Skeletal muscle satellite cell (primary cell): ENCODE measurements around the gene MRLN.
"Not testable (repeated sequence)": the region's sequence is repeated elsewhere in the genome, so short reads cannot be mapped to it uniquely, and the experiment has no call there.

ENCODE experiments used
- H3K27me3 ChIP-seq: 2 replicates; pipeline ENCODE4 v1.7.0; 2013; ENCODE audit warnings: low read length; ENCODE audit not compliant: control insufficient read depth, insufficient read depth
- H3K36me3 ChIP-seq: 2 replicates; pipeline ENCODE4 v1.7.0; 2013; ENCODE audit warnings: mild to moderate bottlenecking, control low read depth, low read length; ENCODE audit not compliant: insufficient read depth
- H3K4me1 ChIP-seq: 2 replicates; pipeline ENCODE4 v1.7.0; 2013; ENCODE audit warnings: low read length; ENCODE audit not compliant: control insufficient read depth, insufficient read depth
- H3K4me2 ChIP-seq: 2 replicates; pipeline ENCODE4 v1.7.0; 2013; ENCODE audit warnings: mild to moderate bottlenecking, low read length
- H3K4me3 ChIP-seq: 2 replicates; pipeline ENCODE4 v1.7.0; 2013; ENCODE audit warnings: low read length
- H3K9ac ChIP-seq: 2 replicates; pipeline ENCODE4 v1.7.0; 2013; ENCODE audit warnings: mild to moderate bottlenecking, low read depth, low read length, moderate library complexity
- H3K9me3 ChIP-seq: replicated peaks from 2 replicates; pipeline ENCODE4 v1.7.0; 2013; ENCODE audit warnings: mild to moderate bottlenecking, control low read depth, low read length

MRLN gene

DNA sequence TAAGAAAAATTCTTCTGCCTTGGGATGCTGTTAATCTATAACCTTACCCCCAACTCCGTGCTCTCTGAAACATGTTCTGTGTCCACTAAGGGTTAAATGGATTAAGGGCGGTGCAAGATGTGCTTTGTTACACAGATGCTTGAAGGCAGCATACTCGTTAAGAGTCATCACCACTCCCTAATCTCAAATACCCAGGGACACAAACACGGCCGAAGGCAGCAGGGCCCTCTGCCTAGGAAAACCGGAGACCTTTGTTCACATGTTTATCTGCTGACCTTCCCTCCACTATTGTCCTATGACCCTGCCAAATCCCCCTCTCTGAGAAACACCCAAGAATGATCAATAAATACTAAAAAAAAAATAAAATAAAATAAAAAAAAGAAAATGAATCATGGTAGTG, 8.5 kb downstream of the MRLN start:
- not testable (repeated sequence) for H3K9ac ChIP-seq, H3K9me3 ChIP-seq, H3K4me1 ChIP-seq

DNA sequence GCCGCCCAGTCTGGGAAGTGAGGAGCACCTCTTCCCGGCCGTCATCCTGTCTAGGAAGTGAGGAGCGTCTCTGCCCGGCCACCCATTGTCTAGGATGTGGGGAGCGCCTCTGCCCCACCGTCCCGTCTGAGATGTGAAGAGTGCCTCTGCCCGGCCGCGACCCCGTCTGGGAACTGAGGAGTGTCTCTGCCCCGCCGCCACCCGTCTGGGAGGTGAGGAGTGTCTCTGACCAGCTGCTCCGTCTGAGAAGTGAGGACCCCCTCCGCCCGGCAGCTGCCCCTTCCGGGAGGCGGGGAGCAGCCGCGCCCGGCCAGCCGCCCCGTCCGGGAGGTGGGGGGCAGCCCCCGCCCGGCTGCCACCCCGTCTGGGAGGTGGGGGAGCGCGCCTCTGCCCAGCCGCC, 9.1 kb downstream of the MRLN start:
- not testable (repeated sequence) for H3K4me2 ChIP-seq, H3K36me3 ChIP-seq, H3K27me3 ChIP-seq, H3K9me3 ChIP-seq, H3K4me1 ChIP-seq, H3K9ac ChIP-seq, H3K4me3 ChIP-seq

More for the DNA sequence above, 8.5 kb downstream of the MRLN start:
- not testable (repeated sequence) for H3K36me3 ChIP-seq, H3K27me3 ChIP-seq, H3K4me2 ChIP-seq, H3K4me3 ChIP-seq

DNA sequence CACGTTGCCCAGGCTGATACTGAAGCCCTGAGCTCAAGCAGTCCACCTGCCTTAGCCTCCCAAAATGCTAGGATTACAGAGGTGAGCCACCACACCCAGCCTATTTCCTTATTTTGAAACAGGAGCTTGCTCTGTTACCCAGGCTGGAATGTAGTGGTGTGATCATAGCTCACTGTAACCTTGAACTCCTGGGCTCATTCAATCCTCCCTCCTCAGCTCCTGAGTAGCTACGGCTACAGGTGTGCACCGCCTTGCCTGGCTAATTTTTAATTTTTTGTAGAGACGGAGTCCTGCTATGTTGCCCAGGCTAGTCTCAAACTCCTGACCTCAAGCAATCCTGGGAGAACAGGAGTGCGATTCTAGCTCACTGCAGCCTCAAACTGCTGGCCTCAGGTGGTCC, 11.7 kb downstream of the MRLN start:
- Histone ChIP-seq H3K4me1 (no peaks in the 10 kb centered on the region), H3K36me3 (no peaks in the 10 kb centered on the region), H3K9me3 (no peaks in the 10 kb centered on the region), H3K4me3 (no peak overlapping the region), H3K9ac (no peak overlapping the region), H3K4me2 (no peak overlapping the region), H3K27me3 (peaks cover 4% of the 10 kb centered on the region)

DNA sequence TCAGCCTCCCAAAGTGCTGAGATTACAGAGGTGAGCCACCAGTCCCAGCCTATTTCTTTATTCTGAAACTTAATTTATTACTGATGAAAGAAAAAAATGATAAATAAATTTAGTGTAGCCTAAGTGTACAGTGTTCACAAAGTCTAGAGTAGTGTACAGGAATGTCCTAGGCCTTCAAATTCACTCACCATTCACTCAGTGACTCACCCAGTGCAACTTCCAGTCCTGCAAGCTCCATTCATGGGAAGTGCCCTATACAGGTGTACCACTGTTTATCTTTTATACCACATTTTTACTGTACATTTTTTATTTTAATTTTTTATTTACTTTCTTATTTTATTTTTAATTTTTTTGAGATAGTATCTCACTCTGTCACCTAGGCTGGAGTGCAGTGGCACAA, 12.2 kb downstream of the MRLN start:
- no peak overlapping the region for H3K4me3 ChIP-seq

DNA sequence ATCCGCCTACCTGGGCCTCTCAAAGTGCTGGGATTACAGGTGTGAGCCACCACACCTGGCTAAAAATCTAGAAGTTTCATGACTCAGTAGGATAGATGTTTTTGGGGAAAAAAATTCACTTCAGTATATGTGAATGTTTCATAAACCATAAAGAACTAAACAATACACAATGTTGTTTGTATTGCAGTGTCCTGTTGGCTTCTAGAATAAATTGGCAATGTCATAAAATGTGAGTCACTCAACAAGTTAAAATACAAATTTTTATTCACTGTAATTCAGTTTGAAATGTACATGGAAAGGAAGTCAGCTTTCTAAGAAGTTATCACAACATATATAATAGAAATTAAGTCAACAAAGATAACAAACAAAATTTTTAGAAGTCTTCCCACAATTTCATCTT, 16.5 kb downstream of the MRLN start:
- no peak overlapping the region for H3K9ac ChIP-seq

More for the DNA sequence above, 12.2 kb downstream of the MRLN start:
- peaks cover under 1% of the 10 kb centered on the region for H3K27me3 ChIP-seq
- no peaks in the 10 kb centered on the region for H3K4me1 ChIP-seq
- no peaks in the 10 kb centered on the region for H3K9me3 ChIP-seq
- H3K9ac ChIP-seq, result no peak overlapping the region
- H3K36me3 ChIP-seq, result no peaks in the 10 kb centered on the region
- no peak overlapping the region for H3K4me2 ChIP-seq

DNA sequence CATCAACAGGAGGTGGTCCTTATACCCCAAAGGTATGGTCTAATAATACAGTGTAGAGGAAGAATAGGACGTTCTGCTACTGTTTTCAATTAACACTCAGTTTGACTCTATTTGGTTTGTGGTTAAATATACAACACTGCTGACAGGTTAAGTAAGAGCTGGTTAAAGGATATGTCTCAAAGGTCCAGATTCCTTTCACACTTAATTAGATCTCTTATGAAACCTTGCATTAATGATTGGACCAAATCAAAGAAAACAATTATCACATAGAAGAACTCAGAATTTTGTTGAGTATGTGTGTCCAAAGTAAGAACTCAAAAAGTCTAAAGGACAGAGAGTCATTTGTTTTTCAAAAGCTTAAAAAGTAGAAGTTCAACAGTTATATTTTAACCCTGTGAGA, 18.0 kb downstream of the MRLN start:
- Histone ChIP-seq H3K36me3 (no peaks in the 10 kb centered on the region), H3K4me2 (no peak overlapping the region), H3K4me1 (no peaks in the 10 kb centered on the region), H3K9ac (no peak overlapping the region), H3K4me3 (no peak overlapping the region), H3K27me3 (peaks cover 3% of the 10 kb centered on the region), H3K9me3 (no peaks in the 10 kb centered on the region)

More for the DNA sequence above, 16.5 kb downstream of the MRLN start:
- Histone ChIP-seq H3K4me3 (no peak overlapping the region), H3K27me3 (peaks cover 3% of the 10 kb centered on the region), H3K9me3 (no peaks in the 10 kb centered on the region), H3K4me2 (no peak overlapping the region), H3K4me1 (no peaks in the 10 kb centered on the region), H3K36me3 (no peaks in the 10 kb centered on the region)

DNA sequence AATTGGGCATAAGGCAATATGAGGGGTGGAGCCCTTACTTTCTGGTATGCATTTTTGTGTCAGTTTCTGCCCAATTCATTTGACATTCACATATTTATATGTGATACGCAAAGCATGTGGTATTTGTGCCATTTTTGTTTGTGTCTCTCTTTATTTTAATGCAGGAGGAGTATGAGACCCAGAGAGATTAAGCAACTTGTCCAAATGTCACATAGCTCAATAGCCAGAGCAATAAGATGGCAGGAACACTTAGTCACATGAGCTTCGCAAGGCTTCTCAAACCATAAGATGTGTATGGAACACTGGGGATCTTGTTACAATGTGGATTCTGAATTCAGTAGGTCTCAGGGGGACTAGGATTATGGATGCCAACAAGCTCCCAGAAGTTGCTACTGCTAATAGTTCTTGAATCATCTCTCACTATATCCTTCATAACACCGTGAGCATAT, 19.2 kb downstream of the MRLN start:
- no peaks in the 10 kb centered on the region for H3K4me1 ChIP-seq
- no peak overlapping the region for H3K4me3 ChIP-seq
- peaks cover 3% of the 10 kb centered on the region for H3K27me3 ChIP-seq
- no peak overlapping the region for H3K4me2 ChIP-seq
- H3K9me3 ChIP-seq, result no peaks in the 10 kb centered on the region
- no peak overlapping the region for H3K9ac ChIP-seq
- no peaks in the 10 kb centered on the region for H3K36me3 ChIP-seq

DNA sequence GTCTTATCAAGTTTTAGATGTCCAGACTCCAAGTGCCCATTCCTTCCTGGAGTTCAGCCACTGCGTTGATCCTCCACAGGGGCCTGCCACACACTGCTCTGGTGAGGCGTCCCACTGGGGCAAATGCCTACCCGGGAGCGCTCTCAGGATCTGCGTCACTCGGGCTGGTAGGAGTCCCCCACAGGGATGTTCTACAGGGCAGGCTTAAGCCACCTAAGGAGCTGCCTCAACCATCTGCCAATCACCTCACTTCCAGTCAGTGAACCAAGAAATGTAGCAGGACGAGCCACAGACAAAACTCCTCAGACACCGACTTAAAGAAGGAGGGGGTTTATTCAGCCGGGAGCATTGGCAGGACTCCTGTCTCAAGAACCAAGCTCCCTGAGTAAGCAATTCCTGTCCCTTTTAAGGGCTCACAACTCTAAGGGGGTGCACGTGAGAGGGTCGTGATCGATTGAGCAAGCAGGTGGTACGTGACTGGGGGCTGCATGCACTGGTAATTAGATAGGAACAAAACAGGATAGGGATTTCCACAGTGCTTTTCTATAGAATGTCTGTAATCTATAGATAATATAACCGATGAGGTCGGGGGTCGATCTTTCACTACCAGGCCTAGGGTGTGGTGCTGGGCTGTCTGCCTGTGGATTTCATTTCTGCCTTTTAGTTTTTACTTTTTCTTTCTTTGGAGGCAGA, 19.8 kb downstream of the MRLN start:
- not testable (repeated sequence) for H3K9me3 ChIP-seq, H3K4me2 ChIP-seq, H3K9ac ChIP-seq, H3K4me3 ChIP-seq, H3K36me3 ChIP-seq, H3K4me1 ChIP-seq, H3K27me3 ChIP-seq

DNA sequence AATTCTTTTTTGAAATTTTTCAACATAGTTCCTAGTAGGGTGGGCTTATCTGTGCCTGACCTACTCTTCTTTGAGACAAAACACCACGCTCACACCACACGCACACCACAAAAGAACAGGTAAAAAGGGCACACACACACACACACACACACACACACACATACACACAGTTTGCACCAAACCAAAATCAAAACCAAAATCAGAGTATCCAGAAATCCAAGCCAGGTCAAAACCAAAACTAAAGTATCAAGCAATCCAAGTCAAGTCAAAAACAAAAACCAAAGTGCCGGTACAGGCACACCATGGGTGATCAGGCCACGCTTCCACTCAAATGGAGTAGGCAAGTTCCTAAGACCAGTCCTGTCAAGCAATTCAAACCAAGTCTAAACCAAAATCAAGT, 20.4 kb downstream of the MRLN start:
- not testable (repeated sequence) for H3K4me3 ChIP-seq

DNA sequence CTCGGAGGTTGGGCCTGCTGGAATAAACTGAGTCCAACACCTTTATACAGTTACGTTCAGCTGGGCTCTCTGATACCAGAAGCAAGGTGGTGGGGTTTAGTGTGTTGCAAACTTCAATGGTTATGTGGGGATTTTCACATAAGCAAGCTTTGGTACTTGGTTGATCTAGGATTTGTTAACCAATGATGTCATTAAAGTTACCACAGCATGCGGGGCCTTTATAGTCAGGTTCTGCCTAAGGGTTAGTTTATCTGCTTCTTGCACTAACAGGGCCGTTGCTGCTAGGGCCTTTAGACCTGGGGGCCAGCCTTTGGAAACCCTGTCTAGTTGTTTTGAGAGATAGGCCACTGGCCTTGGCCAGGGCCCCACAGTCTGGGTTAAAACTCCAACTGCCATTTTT, 24.1 kb downstream of the MRLN start:
- not testable (repeated sequence) for H3K4me2 ChIP-seq, H3K36me3 ChIP-seq, H3K9ac ChIP-seq, H3K27me3 ChIP-seq, H3K4me3 ChIP-seq, H3K9me3 ChIP-seq, H3K4me1 ChIP-seq

More for the DNA sequence above, 20.4 kb downstream of the MRLN start:
- not testable (repeated sequence) for H3K9me3 ChIP-seq, H3K27me3 ChIP-seq, H3K4me2 ChIP-seq, H3K4me1 ChIP-seq, H3K36me3 ChIP-seq, H3K9ac ChIP-seq

DNA sequence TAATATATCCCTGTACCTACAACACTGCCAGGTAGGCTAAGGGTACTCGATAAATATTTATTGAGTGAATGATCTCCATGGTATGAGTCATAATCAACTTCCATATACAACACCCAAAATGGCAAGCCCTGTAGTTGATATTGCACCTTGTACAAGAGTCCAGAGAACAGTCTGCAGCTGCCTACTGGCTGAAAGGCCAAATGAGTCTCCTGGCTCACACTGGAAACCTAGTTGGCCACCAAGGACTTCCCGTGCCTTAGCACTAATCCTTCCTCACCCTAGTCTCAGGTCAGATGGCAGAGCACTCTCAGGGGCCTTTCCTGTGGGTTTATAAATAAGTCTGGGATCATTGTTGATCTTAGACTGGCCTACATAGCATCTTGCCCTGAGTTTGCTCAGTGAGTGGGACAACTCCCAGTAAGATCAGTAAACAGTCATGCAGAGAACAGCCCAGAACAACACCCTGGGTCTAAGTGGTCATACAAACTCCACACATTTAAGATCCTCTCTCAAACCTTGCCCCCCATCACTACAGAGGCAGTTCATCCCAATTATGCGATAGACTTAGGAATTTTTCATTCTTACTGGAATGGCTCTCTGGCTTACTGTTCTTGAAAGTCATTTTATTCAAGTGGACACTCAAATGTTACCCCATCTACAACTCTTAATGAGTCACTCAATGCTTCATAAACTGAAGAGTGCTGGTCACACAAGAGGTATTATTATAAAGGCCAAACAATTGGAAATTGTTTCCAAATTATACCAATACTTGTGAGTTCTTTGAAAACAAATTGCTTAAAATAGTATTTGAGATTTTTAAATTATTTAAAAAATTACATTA, 28.9 kb downstream of the MRLN start:
- no peak overlapping the region for H3K4me2 ChIP-seq
- H3K9me3 ChIP-seq, result no peaks in the 10 kb centered on the region
- no peak overlapping the region for H3K4me3 ChIP-seq
- no peaks in the 10 kb centered on the region for H3K4me1 ChIP-seq
- H3K9ac ChIP-seq, result no peak overlapping the region
- H3K36me3 ChIP-seq, result no peaks in the 10 kb centered on the region
- no peaks in the 10 kb centered on the region for H3K27me3 ChIP-seq

DNA sequence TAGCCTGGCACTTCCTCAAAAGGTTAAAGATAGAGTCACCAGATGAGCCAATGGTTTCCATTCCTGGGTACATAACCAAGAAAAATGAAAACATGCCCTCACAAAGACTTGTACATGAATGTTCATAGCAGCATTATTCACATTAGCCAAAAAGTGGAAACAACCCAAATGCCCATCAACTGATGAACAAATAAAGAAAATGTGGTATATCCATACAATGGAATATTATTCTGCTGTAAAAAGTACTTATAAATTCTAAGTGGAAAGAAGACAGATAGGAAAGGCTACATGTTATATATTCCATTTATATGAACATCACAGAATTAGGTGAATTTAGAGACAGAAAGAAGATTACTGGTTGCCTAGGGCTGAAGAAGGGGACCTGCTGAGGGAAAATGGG, 32.9 kb downstream of the MRLN start:
- H3K4me3 ChIP-seq, result no peak overlapping the region
- H3K9ac ChIP-seq, result no peak overlapping the region
- H3K9me3 ChIP-seq, result no peaks in the 10 kb centered on the region
- H3K4me1 ChIP-seq, result no peaks in the 10 kb centered on the region
- peaks cover 10% of the 10 kb centered on the region for H3K27me3 ChIP-seq
- no peaks in the 10 kb centered on the region for H3K36me3 ChIP-seq
- H3K4me2 ChIP-seq, result no peak overlapping the region
